ENCODE data around the gene SNRNP48.

GRCh38 chr6:7652957-7653356, 63.0 kb downstream of the SNRNP48 start:
- no peak for TF ChIP-seq CTCF (tag by site-specific recombination; IDR thresholded peaks at IDR 0.05)
- no peak for TF ChIP-seq ZNF530 (tag by site-specific recombination; IDR thresholded peaks at IDR 0.05; ENCODE audit: low read depth)
- no peak for TF ChIP-seq YY1 (tag by site-specific recombination; IDR thresholded peaks at IDR 0.05)
- no peak for TF ChIP-seq KLF1 (tag by site-specific recombination; IDR thresholded peaks at IDR 0.05)
- no peak for TF ChIP-seq ZNF121 (tag by site-specific recombination; IDR thresholded peaks at IDR 0.05)
- TF ChIP-seq ZNF391 (tag by site-specific recombination; IDR thresholded peaks at IDR 0.05; ENCODE audit: borderline replicate concordance, low read depth) = no peak
- no peak for TF ChIP-seq ZNF488 (tag by site-specific recombination; IDR thresholded peaks at IDR 0.05)
- TF ChIP-seq ZNF549 (tag by site-specific recombination; IDR thresholded peaks at IDR 0.05) = no peak
- no peak for TF ChIP-seq KLF17 (tag by site-specific recombination; IDR thresholded peaks at IDR 0.05)
- TF ChIP-seq ZNF274 (IDR thresholded peaks at IDR 0.05; ENCODE audit: low read length) = no peak
- no peak for TF ChIP-seq ZNF274 (tag by site-specific recombination; IDR thresholded peaks at IDR 0.05; ENCODE audit: borderline replicate concordance)
- no peak for TF ChIP-seq ATF2 (tag by site-specific recombination; IDR thresholded peaks at IDR 0.05; ENCODE audit: low read depth)
- TF ChIP-seq PATZ1 (tag by site-specific recombination; IDR thresholded peaks at IDR 0.05) = no peak
- no peak for TF ChIP-seq GLI2 (tag by site-specific recombination; IDR thresholded peaks at IDR 0.05; ENCODE audit: borderline replicate concordance, low read depth)
